ENCODE measurements around the gene VPS13C. TPM values are rescaled to one million over a fixed set of nuclear protein-coding genes. Genes with fewer than 3 reads are reported as not detected.

The VPS13C gene
- total RNA-seq, 1 donor = 79.8 TPM

- no peak for TF ChIP-seq CTCF (IDR thresholded peaks at IDR 0.05; ENCODE audit: insufficient read depth, low read length)
- no peak overlapping the region for H3K4me3 ChIP-seq (ENCODE audit: low read depth, low read length)
- no peak for DNase-seq (ENCODE audit: low read depth)
Measured at GRCh38 chr15:61820212-61820611, 240.0 kb downstream of the VPS13C start.

GRCh38 chr15:61819386-61819785 is 240.9 kb downstream of the VPS13C start:
- DNase-seq (ENCODE audit: low read depth) = no peak
- no peak overlapping the region for H3K4me3 ChIP-seq (ENCODE audit: low read depth, low read length)
- no peak for TF ChIP-seq CTCF (IDR thresholded peaks at IDR 0.05; ENCODE audit: insufficient read depth, low read length)

- no peak for TF ChIP-seq CTCF (IDR thresholded peaks at IDR 0.05; ENCODE audit: insufficient read depth, low read length)
- no peak overlapping the region for H3K4me3 ChIP-seq (ENCODE audit: low read depth, low read length)
- no peak for DNase-seq (ENCODE audit: low read depth)
Measured at GRCh38 chr15:61818801-61819200, 241.4 kb downstream of the VPS13C start.

- DNase-seq (ENCODE audit: low read depth) = no peak
- TF ChIP-seq CTCF (IDR thresholded peaks at IDR 0.05; ENCODE audit: insufficient read depth, low read length) = no peak
- H3K4me3 ChIP-seq (ENCODE audit: low read depth, low read length) = no peak overlapping the region
Measured at GRCh38 chr15:61816856-61817255, 243.4 kb downstream of the VPS13C start.

- TF ChIP-seq CTCF (IDR thresholded peaks at IDR 0.05; ENCODE audit: insufficient read depth, low read length) = no peak
- no peak overlapping the region for H3K4me3 ChIP-seq (ENCODE audit: low read depth, low read length)
Measured at GRCh38 chr15:61815356-61816083, 244.7 kb downstream of the VPS13C start.

GRCh38 chr15:61812476-61812875 is 247.8 kb downstream of the VPS13C start:
- no peak for DNase-seq (ENCODE audit: low read depth)

More at GRCh38 chr15:61815356-61816083, 244.7 kb downstream of the VPS13C start:
- DNase-seq (ENCODE audit: low read depth) = no peak

More at GRCh38 chr15:61812476-61812875, 247.8 kb downstream of the VPS13C start:
- TF ChIP-seq CTCF (IDR thresholded peaks at IDR 0.05; ENCODE audit: insufficient read depth, low read length) = no peak
- H3K4me3 ChIP-seq (ENCODE audit: low read depth, low read length) = no peak overlapping the region

Data from fibroblast of the aortic adventitia (primary cell).